Measurements from ENCODE around the gene RAD51.

The RAD51 gene

GRCh38 chr15:40722934-40723333, 28.0 kb downstream of the RAD51 start:
- no peak for DNase-seq

- DNase-seq = no peak
Observed at GRCh38 chr15:40723919-40724318, 28.9 kb downstream of the RAD51 start.

GRCh38 chr15:40731034-40731433, 36.1 kb downstream of the RAD51 start:
- DNase-seq = no peak

- DNase-seq = no peak
Observed at GRCh38 chr15:40736575-40736974, 41.6 kb downstream of the RAD51 start.

GRCh38 chr15:40737048-40737447, 42.1 kb downstream of the RAD51 start:
- no peak for DNase-seq

- no peak for DNase-seq
Observed at GRCh38 chr15:40739047-40739446, 44.1 kb downstream of the RAD51 start.

- DNase-seq = no peak
Observed at GRCh38 chr15:40739854-40740253, 44.9 kb downstream of the RAD51 start.

- DNase-seq = no peak
Observed at GRCh38 chr15:40743485-40743901, 48.5 kb downstream of the RAD51 start.

GRCh38 chr15:40743921-40744814, 49.2 kb downstream of the RAD51 start:
- peak; percentile 55 for DNase-seq

- no peak for DNase-seq
Observed at GRCh38 chr15:40744815-40745152, 49.8 kb downstream of the RAD51 start.

- DNase-seq = no peak
Observed at GRCh38 chr15:40746916-40747418, 52.0 kb downstream of the RAD51 start.

- no peak for DNase-seq
Observed at GRCh38 chr15:40747685-40748631, 53.0 kb downstream of the RAD51 start.

GRCh38 chr15:40749151-40749630, 54.2 kb downstream of the RAD51 start:
- DNase-seq = no peak

GRCh38 chr15:40750885-40751284, 55.9 kb downstream of the RAD51 start:
- no peak for DNase-seq

GRCh38 chr15:40751745-40752144, 56.8 kb downstream of the RAD51 start:
- DNase-seq = no peak

GRCh38 chr15:40754574-40754882, 59.6 kb downstream of the RAD51 start:
- peak; percentile 20 for DNase-seq

- peak; percentile 94 for DNase-seq
Observed at GRCh38 chr15:40754883-40755811, 60.2 kb downstream of the RAD51 start, which contains the start of gene RMDN3. Gene RMDN3 (minus strand): TSS chr15:40755254. CDS start chr15:40754783, 471 bp downstream.

- DNase-seq = no peak
Observed at GRCh38 chr15:40755812-40756208, 60.8 kb downstream of the RAD51 start.

GRCh38 chr15:40756938-40757337, 62.0 kb downstream of the RAD51 start:
- no peak for DNase-seq

- no peak for DNase-seq
Observed at GRCh38 chr15:40759961-40760360, 65.0 kb downstream of the RAD51 start.

- DNase-seq = peak; percentile 46
Observed at GRCh38 chr15:40762919-40763800, 68.2 kb downstream of the RAD51 start.
